Neural cell (in vitro differentiated cells): Measurements from ENCODE around the gene AFF2. TPM values are rescaled to one million over a fixed set of nuclear protein-coding genes. Genes with fewer than 3 reads are reported as not detected.

Experiments
- H2AFZ ChIP-seq: fragments of 200-600, 300-800 bp; sonication (generic), shearing (Covaris generic); 2 replicates; pipeline ENCODE4 v1.6.0; 2014; ENCODE audit warnings: low read depth, mild to moderate bottlenecking, antibody characterized with exemption, low read length, moderate library complexity
- H3F3A ChIP-seq: fragments of 200-600 bp; shearing (Covaris generic); 2 replicates; pipeline ENCODE4 v1.6.1; 2016; ENCODE audit warnings: mild to moderate bottlenecking, moderate library complexity, mixed read lengths, antibody characterized with exemption, low read length; ENCODE audit not compliant: insufficient read depth, poor library complexity, severe bottlenecking
- H3K27ac ChIP-seq: fragments of 200-600, 300-800 bp; sonication (generic), shearing (Covaris generic); 2 replicates; pipeline ENCODE4 v1.5.1; 2014; ENCODE audit warnings: mild to moderate bottlenecking, low read length, moderate library complexity
- H3K27me3 ChIP-seq: fragments of 300-800, 200-600 bp; sonication (generic), shearing (Covaris generic); 2 replicates; pipeline ENCODE4 v1.6.0; 2014; ENCODE audit warnings: mild to moderate bottlenecking, low read depth, low read length, moderate library complexity; ENCODE audit not compliant: insufficient read depth
- H3K36me3 ChIP-seq: fragments of 300-800, 200-600 bp; sonication (generic), shearing (Covaris generic); 2 replicates; pipeline ENCODE4 v1.5.1; 2014; ENCODE audit warnings: mild to moderate bottlenecking, antibody characterized with exemption, low read length, moderate library complexity; ENCODE audit not compliant: insufficient read depth
- H3K4me2 ChIP-seq: fragments of 300-800, 200-600 bp; sonication (generic), shearing (Covaris generic); 2 replicates; pipeline ENCODE4 v1.6.0; 2014; ENCODE audit warnings: mild to moderate bottlenecking, low read length
- H3K4me3 ChIP-seq: fragments of 300-800, 200-600 bp; sonication (generic), shearing (Covaris generic); 2 replicates; pipeline ENCODE4 v1.5.1; 2014; ENCODE audit warnings: mild to moderate bottlenecking, low read length, moderate library complexity
- H3K79me2 ChIP-seq: fragments of 200-600 bp; shearing (Covaris generic); replicated peaks from 2 replicates; pipeline ENCODE4 v1.6.0; 2014; ENCODE audit warnings: mild to moderate bottlenecking, low read length, moderate library complexity; ENCODE audit not compliant: insufficient read depth
- H3K9ac ChIP-seq: fragments of 300-800, 200-600 bp; sonication (generic), shearing (Covaris generic); 2 replicates; pipeline ENCODE4 v1.6.1; 2016; ENCODE audit warnings: mild to moderate bottlenecking, low read length, mixed read lengths
- H3K9me2 ChIP-seq: fragments of 200-600 bp; shearing (Covaris generic); 2 replicates; pipeline ENCODE4 v1.6.1; 2016; ENCODE audit warnings: mild to moderate bottlenecking, low read length, mixed read lengths; ENCODE audit not compliant: insufficient read depth
- H3K9me3 ChIP-seq: fragments of 200-600, 300-800 bp; sonication (generic), shearing (Covaris generic); 2 replicates; pipeline ENCODE4 v1.6.1; 2016; ENCODE audit warnings: mild to moderate bottlenecking, mixed run types, low read length, moderate library complexity, mixed read lengths
- H4K20me1 ChIP-seq: fragments of 200-600 bp; shearing (Covaris generic); 2 replicates; pipeline ENCODE4 v1.6.1; 2016; ENCODE audit warnings: mild to moderate bottlenecking, mixed run types; ENCODE audit not compliant: insufficient read depth
- EP300 ChIP-seq: fragments of 450-650 bp; conservative IDR thresholded peaks from 2 replicates; pipeline ENCODE4 v1.6.1; 2014; ENCODE audit warnings: antibody characterized with exemption, mild to moderate bottlenecking, moderate library complexity; ENCODE audit not compliant: poor library complexity, severe bottlenecking
- EZH2 ChIP-seq: fragments of 200-600, 300-800 bp; shearing (Covaris generic), sonication (generic); IDR thresholded peaks from 2 replicates; pipeline ENCODE4 v1.6.1; 2014; ENCODE audit warnings: antibody characterized with exemption, low read length, borderline replicate concordance, mild to moderate bottlenecking; ENCODE audit not compliant: insufficient read depth, poor library complexity, severe bottlenecking
- MXI1 ChIP-seq: fragments of 450-650 bp; conservative IDR thresholded peaks from 2 replicates; pipeline ENCODE4 v1.6.1; 2014; ENCODE audit warnings: antibody characterized with exemption, mild to moderate bottlenecking; ENCODE audit not compliant: poor library complexity, severe bottlenecking
- POLR2AphosphoS5 ChIP-seq: IDR thresholded peaks from 2 replicates; pipeline ENCODE4 v1.6.1; 2012
- RAD21 ChIP-seq: fragments of 450-650 bp; conservative IDR thresholded peaks from 2 replicates; pipeline ENCODE4 v1.6.1; 2014; ENCODE audit warnings: antibody characterized with exemption, mild to moderate bottlenecking, moderate library complexity
- SMC3 ChIP-seq: fragments of 450-650 bp; conservative IDR thresholded peaks from 2 replicates; pipeline ENCODE4 v1.6.1; 2014; ENCODE audit warnings: antibody characterized with exemption, mild to moderate bottlenecking, moderate library complexity; ENCODE audit not compliant: poor library complexity
- TAF1 ChIP-seq: IDR thresholded peaks from 2 replicates; pipeline ENCODE4 v1.6.1; 2012; ENCODE audit warnings: low read depth
- polyA plus RNA-seq: library from polyadenylated mRNA; depleted of rRNA; stranded (reverse); fragments of >200 nt; gene quantifications from 2 replicates; pipeline ENCODE4 v1.2.3, GENCODE V29; 2014
- TF ChIP-seq, protein P1 (sequence below): fragments of 450-650 bp; IDR thresholded peaks from 2 replicates; pipeline ENCODE4 v1.5.1; 2014; ENCODE audit warnings: antibody characterized with exemption, mild to moderate bottlenecking, moderate library complexity; ENCODE audit not compliant: poor library complexity, severe bottlenecking
- TF ChIP-seq, protein P2 (sequence below): IDR thresholded peaks from 2 replicates; pipeline ENCODE4 v1.6.1; 2012; ENCODE audit warnings: borderline replicate concordance

Gene AFF2
- polyA plus RNA-seq, 1 donor from 2014 or later: 10.5 TPM

DNA sequence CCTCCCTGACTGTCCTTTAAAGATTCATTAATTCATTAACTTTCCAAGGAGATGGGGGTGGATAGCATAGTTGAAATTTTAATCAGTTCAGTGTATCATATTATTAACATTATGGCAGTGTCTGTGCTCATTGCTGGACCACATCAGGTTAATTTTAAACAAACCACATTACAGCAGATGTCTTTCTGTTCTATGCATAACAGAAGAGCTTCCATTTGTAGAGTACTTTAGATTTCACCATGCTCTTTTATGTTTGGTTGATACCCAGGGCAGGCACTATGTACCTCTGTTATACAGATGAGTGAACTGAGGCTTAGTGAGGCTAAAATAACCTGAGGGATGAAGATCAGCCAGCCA lies 41.1 kb downstream of the AFF2 start:
- Histone ChIP-seq H3K27me3 (no peaks in the 10 kb centered on the region), H3K9me3 (no peaks in the 10 kb centered on the region)

DNA sequence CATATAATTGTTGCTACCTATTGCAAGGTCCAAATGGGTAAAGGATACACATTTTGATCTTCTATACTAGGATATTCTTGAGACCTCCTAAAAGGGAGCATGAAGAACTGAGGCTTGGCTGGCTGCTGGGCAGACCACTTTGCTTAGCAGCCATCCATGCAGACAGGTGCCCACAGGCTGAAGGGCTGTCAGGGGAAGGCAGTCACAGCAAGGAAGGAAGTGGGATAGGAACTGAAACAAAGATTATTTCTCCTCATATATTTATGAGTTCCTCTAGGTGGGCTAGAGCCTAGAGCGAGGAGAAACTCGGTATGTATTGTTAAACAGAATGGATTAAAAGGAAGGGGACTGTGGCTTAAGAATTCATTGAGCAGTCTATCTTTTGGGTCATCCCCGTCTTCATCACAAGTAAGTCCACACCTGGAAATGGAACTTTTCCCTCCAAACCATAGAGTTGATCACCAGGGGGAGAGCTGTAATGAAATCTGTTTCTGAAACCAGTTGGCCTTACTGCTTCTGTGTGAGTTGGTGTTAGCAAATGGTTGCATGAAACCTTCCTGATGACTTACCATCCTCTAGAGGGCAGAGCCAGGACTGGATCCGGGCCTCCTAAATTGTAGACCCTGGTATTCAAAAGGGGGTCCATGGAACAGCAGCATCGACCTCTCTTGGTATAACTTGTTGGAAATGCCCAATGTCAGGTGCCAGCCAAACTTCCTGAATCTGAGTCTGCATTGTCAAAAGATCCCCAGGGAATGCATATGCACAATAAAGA lies 42.3 kb downstream of the AFF2 start:
- H3K9ac ChIP-seq: no peak overlapping the region
- H4K20me1 ChIP-seq: no peaks in the 10 kb centered on the region
- H3K27ac ChIP-seq: no peak overlapping the region
- H3K9me3 ChIP-seq: no peaks in the 10 kb centered on the region
- H3F3A ChIP-seq: no peaks in the 10 kb centered on the region
- H2AFZ ChIP-seq: no peak overlapping the region
- no peaks in the 10 kb centered on the region for H3K27me3 ChIP-seq
- no peaks in the 10 kb centered on the region for H3K9me2 ChIP-seq
- no peak overlapping the region for H3K4me3 ChIP-seq
- no peaks in the 10 kb centered on the region for H3K79me2 ChIP-seq
- no peaks in the 10 kb centered on the region for H3K36me3 ChIP-seq
- TF ChIP-seq, protein P1, sequence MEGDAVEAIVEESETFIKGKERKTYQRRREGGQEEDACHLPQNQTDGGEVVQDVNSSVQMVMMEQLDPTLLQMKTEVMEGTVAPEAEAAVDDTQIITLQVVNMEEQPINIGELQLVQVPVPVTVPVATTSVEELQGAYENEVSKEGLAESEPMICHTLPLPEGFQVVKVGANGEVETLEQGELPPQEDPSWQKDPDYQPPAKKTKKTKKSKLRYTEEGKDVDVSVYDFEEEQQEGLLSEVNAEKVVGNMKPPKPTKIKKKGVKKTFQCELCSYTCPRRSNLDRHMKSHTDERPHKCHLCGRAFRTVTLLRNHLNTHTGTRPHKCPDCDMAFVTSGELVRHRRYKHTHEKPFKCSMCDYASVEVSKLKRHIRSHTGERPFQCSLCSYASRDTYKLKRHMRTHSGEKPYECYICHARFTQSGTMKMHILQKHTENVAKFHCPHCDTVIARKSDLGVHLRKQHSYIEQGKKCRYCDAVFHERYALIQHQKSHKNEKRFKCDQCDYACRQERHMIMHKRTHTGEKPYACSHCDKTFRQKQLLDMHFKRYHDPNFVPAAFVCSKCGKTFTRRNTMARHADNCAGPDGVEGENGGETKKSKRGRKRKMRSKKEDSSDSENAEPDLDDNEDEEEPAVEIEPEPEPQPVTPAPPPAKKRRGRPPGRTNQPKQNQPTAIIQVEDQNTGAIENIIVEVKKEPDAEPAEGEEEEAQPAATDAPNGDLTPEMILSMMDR: no peak
- TF ChIP-seq POLR2AphosphoS5: no peak
- TF ChIP-seq TAF1: no peak
- no peak for TF ChIP-seq SMC3
- TF ChIP-seq EP300: no peak
- TF ChIP-seq MXI1: no peak
- no peak for TF ChIP-seq EZH2
- TF ChIP-seq, protein P2, sequence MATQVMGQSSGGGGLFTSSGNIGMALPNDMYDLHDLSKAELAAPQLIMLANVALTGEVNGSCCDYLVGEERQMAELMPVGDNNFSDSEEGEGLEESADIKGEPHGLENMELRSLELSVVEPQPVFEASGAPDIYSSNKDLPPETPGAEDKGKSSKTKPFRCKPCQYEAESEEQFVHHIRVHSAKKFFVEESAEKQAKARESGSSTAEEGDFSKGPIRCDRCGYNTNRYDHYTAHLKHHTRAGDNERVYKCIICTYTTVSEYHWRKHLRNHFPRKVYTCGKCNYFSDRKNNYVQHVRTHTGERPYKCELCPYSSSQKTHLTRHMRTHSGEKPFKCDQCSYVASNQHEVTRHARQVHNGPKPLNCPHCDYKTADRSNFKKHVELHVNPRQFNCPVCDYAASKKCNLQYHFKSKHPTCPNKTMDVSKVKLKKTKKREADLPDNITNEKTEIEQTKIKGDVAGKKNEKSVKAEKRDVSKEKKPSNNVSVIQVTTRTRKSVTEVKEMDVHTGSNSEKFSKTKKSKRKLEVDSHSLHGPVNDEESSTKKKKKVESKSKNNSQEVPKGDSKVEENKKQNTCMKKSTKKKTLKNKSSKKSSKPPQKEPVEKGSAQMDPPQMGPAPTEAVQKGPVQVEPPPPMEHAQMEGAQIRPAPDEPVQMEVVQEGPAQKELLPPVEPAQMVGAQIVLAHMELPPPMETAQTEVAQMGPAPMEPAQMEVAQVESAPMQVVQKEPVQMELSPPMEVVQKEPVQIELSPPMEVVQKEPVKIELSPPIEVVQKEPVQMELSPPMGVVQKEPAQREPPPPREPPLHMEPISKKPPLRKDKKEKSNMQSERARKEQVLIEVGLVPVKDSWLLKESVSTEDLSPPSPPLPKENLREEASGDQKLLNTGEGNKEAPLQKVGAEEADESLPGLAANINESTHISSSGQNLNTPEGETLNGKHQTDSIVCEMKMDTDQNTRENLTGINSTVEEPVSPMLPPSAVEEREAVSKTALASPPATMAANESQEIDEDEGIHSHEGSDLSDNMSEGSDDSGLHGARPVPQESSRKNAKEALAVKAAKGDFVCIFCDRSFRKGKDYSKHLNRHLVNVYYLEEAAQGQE: no peak
- no peak for TF ChIP-seq RAD21
- no peak overlapping the region for H3K4me2 ChIP-seq

More for the DNA sequence above, 41.1 kb downstream of the AFF2 start:
- Histone ChIP-seq H3F3A (no peaks in the 10 kb centered on the region), H3K4me3 (no peak overlapping the region), H3K36me3 (no peaks in the 10 kb centered on the region), H3K4me2 (no peak overlapping the region), H4K20me1 (no peaks in the 10 kb centered on the region), H3K9me2 (no peaks in the 10 kb centered on the region), H3K9ac (no peak overlapping the region), H3K79me2 (no peaks in the 10 kb centered on the region), H2AFZ (no peak overlapping the region), H3K27ac (no peak overlapping the region)
- TF ChIP-seq EZH2 (no peak), RAD21 (no peak), MXI1 (no peak), POLR2AphosphoS5 (no peak), SMC3 (no peak), EP300 (no peak), TAF1 (no peak)
- TF ChIP-seq, protein P2: no peak
- TF ChIP-seq, protein P1: no peak
